ENCODE measurements around the gene EPHB2. TPM values are rescaled to one million over a fixed set of nuclear protein-coding genes. Genes with fewer than 3 reads are reported as not detected.

The EPHB2 gene
- total RNA-seq, 1 donor from 2014 or later = 6.0 TPM

- DNase-seq (no peak), ATAC-seq (peak; percentile 8)
- intact Hi-C loops (cut with DNase I) = no loop called here
- Histone ChIP-seq H3K9me3 (no peaks in the 10 kb centered on the region), H3K27ac (no peak overlapping the region), H3K4me1 (peaks cover 1% of the 10 kb centered on the region), H3K4me3 (no peak overlapping the region), H3K36me3 (no peaks in the 10 kb centered on the region), H3K27me3 (no peaks in the 10 kb centered on the region)
- TF ChIP-seq CTCF (IDR thresholded peaks at IDR 0.05) = no peak
These were observed 45.6 kb downstream of the EPHB2 start for GRCh38 chr1:22756125-22756735.

- ATAC-seq = no peak
- no peak overlapping the region for H3K4me3 ChIP-seq
These were observed 49.8 kb downstream of the EPHB2 start for GRCh38 chr1:22760455-22760854.

GRCh38 chr1:22761101-22761500, 50.5 kb downstream of the EPHB2 start:
- ATAC-seq = no peak
- intact Hi-C loops (cut with DNase I) = no loop called here

More at GRCh38 chr1:22760455-22760854, 49.8 kb downstream of the EPHB2 start:
- intact Hi-C loops (cut with DNase I) = no loop called here
- Histone ChIP-seq H3K27ac (no peak overlapping the region), H3K36me3 (no peaks in the 10 kb centered on the region), H3K4me1 (no peaks in the 10 kb centered on the region), H3K27me3 (no peaks in the 10 kb centered on the region), H3K9me3 (no peaks in the 10 kb centered on the region)
- no peak for DNase-seq
- TF ChIP-seq CTCF (IDR thresholded peaks at IDR 0.05) = no peak

GRCh38 chr1:22761821-22762220, 51.2 kb downstream of the EPHB2 start:
- Histone ChIP-seq H3K9me3 (no peaks in the 10 kb centered on the region), H3K4me1 (no peaks in the 10 kb centered on the region), H3K27ac (no peak overlapping the region), H3K27me3 (no peaks in the 10 kb centered on the region), H3K36me3 (no peaks in the 10 kb centered on the region), H3K4me3 (no peak overlapping the region)
- DNase-seq = no peak
- ATAC-seq = no peak
- TF ChIP-seq CTCF (IDR thresholded peaks at IDR 0.05) = no peak
- intact Hi-C loops (cut with DNase I) = no loop called here

More at GRCh38 chr1:22761101-22761500, 50.5 kb downstream of the EPHB2 start:
- no peaks in the 10 kb centered on the region for H3K9me3 ChIP-seq
- no peak overlapping the region for H3K4me3 ChIP-seq
- H3K27me3 ChIP-seq = no peaks in the 10 kb centered on the region
- TF ChIP-seq CTCF (IDR thresholded peaks at IDR 0.05) = no peak
- H3K4me1 ChIP-seq = no peaks in the 10 kb centered on the region
- no peak for DNase-seq
- H3K36me3 ChIP-seq = no peaks in the 10 kb centered on the region
- H3K27ac ChIP-seq = no peak overlapping the region

- DNase-seq = no peak
- intact Hi-C loops (cut with DNase I) = no loop called here
- H3K27ac ChIP-seq = no peak overlapping the region
These were observed 53.0 kb downstream of the EPHB2 start for GRCh38 chr1:22763487-22764200.

More at GRCh38 chr1:22763487-22764200, 53.0 kb downstream of the EPHB2 start:
- TF ChIP-seq CTCF (IDR thresholded peaks at IDR 0.05) = no peak
- no peak overlapping the region for H3K4me3 ChIP-seq
- ATAC-seq = no peak
- no peaks in the 10 kb centered on the region for H3K4me1 ChIP-seq
- no peaks in the 10 kb centered on the region for H3K9me3 ChIP-seq
- no peaks in the 10 kb centered on the region for H3K36me3 ChIP-seq
- no peaks in the 10 kb centered on the region for H3K27me3 ChIP-seq

All from upper lobe of right lung (tissue), 1 donor.